ENCODE measurements around the gene CSNK2A1.

DNA sequence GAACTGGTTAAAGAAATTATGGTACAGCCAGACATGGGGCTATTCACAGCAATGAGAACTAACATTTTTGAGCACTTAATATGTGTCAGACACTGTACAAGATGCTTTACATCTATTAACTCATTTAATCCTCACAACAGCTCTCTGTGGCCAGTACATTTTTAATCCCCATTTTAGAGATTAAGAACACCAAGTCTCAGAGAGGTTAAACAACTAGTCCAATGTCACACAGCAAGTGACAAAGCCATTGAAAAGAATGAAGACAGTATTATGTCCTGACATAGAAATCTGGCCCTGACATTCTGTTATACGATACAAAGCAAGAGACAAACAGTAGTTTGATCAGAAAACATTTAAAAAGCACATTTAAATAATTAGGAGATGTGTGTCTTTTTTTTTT lies 3.8 kb upstream of the CSNK2A1 start:
- TF ChIP-seq POLR2AphosphoS5 (IDR thresholded peaks at IDR 0.05; ENCODE audit: borderline replicate concordance, low read depth, low read length), result no peak
- TF ChIP-seq EZH2 (IDR thresholded peaks at IDR 0.05), result no peak
- TF ChIP-seq FOXP2 (optimal IDR thresholded peaks at IDR 0.05; ENCODE audit: control extremely low read depth, extremely low read length, insufficient read depth), result no peak

Measured in SK-N-MC (cell line).